Measurements from ENCODE around the gene RASGRP3. TPM values are rescaled to one million over a fixed set of nuclear protein-coding genes. Genes with fewer than 3 reads are reported as not detected.

RASGRP3 gene, protein sequence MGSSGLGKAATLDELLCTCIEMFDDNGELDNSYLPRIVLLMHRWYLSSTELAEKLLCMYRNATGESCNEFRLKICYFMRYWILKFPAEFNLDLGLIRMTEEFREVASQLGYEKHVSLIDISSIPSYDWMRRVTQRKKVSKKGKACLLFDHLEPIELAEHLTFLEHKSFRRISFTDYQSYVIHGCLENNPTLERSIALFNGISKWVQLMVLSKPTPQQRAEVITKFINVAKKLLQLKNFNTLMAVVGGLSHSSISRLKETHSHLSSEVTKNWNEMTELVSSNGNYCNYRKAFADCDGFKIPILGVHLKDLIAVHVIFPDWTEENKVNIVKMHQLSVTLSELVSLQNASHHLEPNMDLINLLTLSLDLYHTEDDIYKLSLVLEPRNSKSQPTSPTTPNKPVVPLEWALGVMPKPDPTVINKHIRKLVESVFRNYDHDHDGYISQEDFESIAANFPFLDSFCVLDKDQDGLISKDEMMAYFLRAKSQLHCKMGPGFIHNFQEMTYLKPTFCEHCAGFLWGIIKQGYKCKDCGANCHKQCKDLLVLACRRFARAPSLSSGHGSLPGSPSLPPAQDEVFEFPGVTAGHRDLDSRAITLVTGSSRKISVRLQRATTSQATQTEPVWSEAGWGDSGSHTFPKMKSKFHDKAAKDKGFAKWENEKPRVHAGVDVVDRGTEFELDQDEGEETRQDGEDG
- total RNA-seq (2021) (0.34 TPM in 1 of 2 replicates, not detected in the other), Bru-seq, nascent RNA (percentile 5 among the genes with signal in this experiment), BruChase-seq, experiment 1, labeled RNA remaining after a 2-hour chase (percentile 4 among the genes with signal in this experiment), BruChase-seq, experiment 2, labeled RNA remaining after a 6-hour chase (percentile 6 among the genes with signal in this experiment)
- long read RNA-seq, result 0 reads

GRCh38 chr2:33476131-33476792, at the start of gene RASGRP3:
Gene RASGRP3 (plus strand): TSS chr2:33476649. CDS start chr2:33515137, 38,488 bp downstream.
- POLR2A ChIA-PET (ENCODE audit: low non-redundant PET), result interaction anchor here (0.7 kb wide), 1 partner anchor 935 kb away, joined by 4 read pairs; no protein-coding TSS in a partner anchor
- CTCF ChIA-PET, result interaction anchor here (0.6 to 1.2 kb wide), 3 partner anchors 10 to 801 kb away, joined by 3 to 9 read pairs (median 3); no protein-coding TSS in a partner anchor

DNA sequence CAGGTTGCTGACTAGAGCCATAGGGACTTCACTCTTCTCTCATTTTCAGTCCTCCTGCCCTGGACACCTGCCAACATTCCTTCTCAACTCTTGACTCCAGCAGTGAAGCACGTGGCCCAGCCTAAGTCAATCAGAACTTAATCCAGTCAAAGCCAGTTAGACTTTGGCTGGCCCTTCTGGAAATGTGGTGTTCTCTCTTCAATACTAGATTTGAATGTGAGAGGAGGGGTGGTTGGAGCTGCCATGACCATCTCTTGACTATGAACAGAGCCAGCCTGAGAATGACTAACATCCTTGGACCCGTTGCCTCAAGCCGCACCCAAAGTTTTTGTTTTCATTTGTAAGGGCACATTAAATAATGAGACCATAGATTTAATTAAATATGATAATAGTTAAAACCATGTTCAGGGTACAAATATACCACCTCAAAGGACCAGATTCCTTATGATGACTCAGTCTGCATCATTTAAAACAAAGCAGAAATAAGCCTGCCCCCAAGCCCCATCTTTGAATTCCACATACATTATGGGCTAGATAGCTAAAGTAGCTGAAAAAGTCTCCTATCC, 49.7 kb upstream of the RASGRP3 start:
- DNase-seq (ENCODE audit: low spot score), result peak; percentile 60
- no peaks in the 10 kb centered on the region for H3K36me3 ChIP-seq (ENCODE audit: insufficient read depth, low read length, poor library complexity, severe bottlenecking)
- BruUV-seq (replicated peaks), result no TSS peak
- CTCF ChIA-PET, result no interaction called here
- H3K4me3 ChIP-seq (ENCODE audit: low read depth, low read length, poor library complexity, severe bottlenecking), result no peak overlapping the region
- no peaks in the 10 kb centered on the region for H3K4me1 ChIP-seq (ENCODE audit: insufficient read depth, low read length, poor library complexity, severe bottlenecking)
- no peak overlapping the region for H3K27ac ChIP-seq (ENCODE audit: low read depth, low read length, poor library complexity, severe bottlenecking)
- TF ChIP-seq EZH2 (IDR thresholded peaks at IDR 0.05; ENCODE audit: borderline replicate concordance, low read depth, low read length, poor library complexity, severe bottlenecking), result no peak
- TF ChIP-seq CTCF (conservative IDR thresholded peaks at IDR 0.05; ENCODE audit: low read depth, low read length), result no peak
- no peaks in the 10 kb centered on the region for H3K27me3 ChIP-seq (replicated peaks; ENCODE audit: insufficient read depth, low read depth, low read length, poor library complexity)
- intact Hi-C loops (cut with micrococcal nuclease; ENCODE audit: unreplicated experiment), result no loop called here
- POLR2A ChIA-PET (ENCODE audit: low non-redundant PET), result no interaction called here
- no peaks in the 10 kb centered on the region for H3K9me3 ChIP-seq (ENCODE audit: low read depth, low read length, poor library complexity, severe bottlenecking)

More at GRCh38 chr2:33476131-33476792, at the start of gene RASGRP3:
- TF ChIP-seq EZH2 (IDR thresholded peaks at IDR 0.05; ENCODE audit: borderline replicate concordance, low read depth, low read length, poor library complexity, severe bottlenecking) (no peak), CTCF (conservative IDR thresholded peaks at IDR 0.05; ENCODE audit: low read depth, low read length) (no peak)
- DNase-seq (ENCODE audit: low spot score), result peak; percentile 54
- Histone ChIP-seq H3K4me1 (ENCODE audit: insufficient read depth, low read length, poor library complexity, severe bottlenecking) (peaks cover 5% of the 10 kb centered on the region), H3K27ac (ENCODE audit: low read depth, low read length, poor library complexity, severe bottlenecking) (no peak within 1 kb of the TSS), H3K36me3 (ENCODE audit: insufficient read depth, low read length, poor library complexity, severe bottlenecking) (no peaks in the 10 kb centered on the region), H3K27me3 (replicated peaks; ENCODE audit: insufficient read depth, low read depth, low read length, poor library complexity) (no peaks in the 10 kb centered on the region), H3K4me3 (ENCODE audit: low read depth, low read length, poor library complexity, severe bottlenecking) (peak within 1 kb of the TSS; percentile 57), H3K9me3 (ENCODE audit: low read depth, low read length, poor library complexity, severe bottlenecking) (no peaks in the 10 kb centered on the region)
- intact Hi-C loops (cut with micrococcal nuclease; ENCODE audit: unreplicated experiment), result no loop called here
- no TSS peak for BruUV-seq (replicated peaks)

DNA sequence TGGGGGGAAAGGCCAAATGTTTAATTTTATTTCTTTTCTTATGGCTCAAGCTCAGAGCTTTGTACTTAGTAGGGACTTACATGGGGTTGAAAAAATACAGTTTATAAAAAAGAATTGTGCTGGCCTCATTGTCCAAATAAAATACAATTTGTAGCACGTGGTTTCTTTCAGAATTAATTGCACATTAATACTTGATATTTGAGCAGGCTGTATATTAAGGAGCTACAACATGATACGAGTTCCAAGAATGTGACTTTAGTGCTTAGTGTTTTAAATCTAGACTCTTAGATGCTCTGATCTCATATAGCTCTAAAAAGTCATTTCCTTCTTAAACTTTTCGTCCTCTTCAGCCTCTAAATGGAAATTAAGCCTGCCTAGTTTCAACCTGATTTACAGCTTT, 46.4 kb upstream of the RASGRP3 start:
- ChIA-PET CTCF (no interaction called here), POLR2A (ENCODE audit: low non-redundant PET) (no interaction called here)
- intact Hi-C loops (cut with micrococcal nuclease; ENCODE audit: unreplicated experiment), result no loop called here
- no TSS peak for BruUV-seq (replicated peaks)
- TF ChIP-seq CTCF (conservative IDR thresholded peaks at IDR 0.05; ENCODE audit: low read depth, low read length) (no peak), EZH2 (IDR thresholded peaks at IDR 0.05; ENCODE audit: borderline replicate concordance, low read depth, low read length, poor library complexity, severe bottlenecking) (no peak)
- H3K4me3 ChIP-seq (ENCODE audit: low read depth, low read length, poor library complexity, severe bottlenecking), result no peak overlapping the region
- no peaks in the 10 kb centered on the region for H3K36me3 ChIP-seq (ENCODE audit: insufficient read depth, low read length, poor library complexity, severe bottlenecking)
- no peaks in the 10 kb centered on the region for H3K27me3 ChIP-seq (replicated peaks; ENCODE audit: insufficient read depth, low read depth, low read length, poor library complexity)
- no peaks in the 10 kb centered on the region for H3K4me1 ChIP-seq (ENCODE audit: insufficient read depth, low read length, poor library complexity, severe bottlenecking)
- H3K27ac ChIP-seq (ENCODE audit: low read depth, low read length, poor library complexity, severe bottlenecking), result no peak overlapping the region
- H3K9me3 ChIP-seq (ENCODE audit: low read depth, low read length, poor library complexity, severe bottlenecking), result no peaks in the 10 kb centered on the region
- no peak for DNase-seq (ENCODE audit: low spot score)
